Renal cortex interstitium (tissue), 11 donors: ENCODE measurements around the gene B3GALT4. TPM values are rescaled to one million over a fixed set of nuclear protein-coding genes. Genes with fewer than 3 reads are reported as not detected.

ENCODE experiments used
- DNase-seq, 11 donors: peaks; one replicate each; pipeline ENCODE4 v3.0.0-alpha.2; 2013; ENCODE audit warnings: low read depth in 9 of 11, low spot score in 4 of 11; ENCODE audit errors: extremely low read depth in 1 of 11
- polyA plus RNA-seq, 3 donors: library from polyadenylated mRNA; unstranded; fragments of 120-200 nt; gene quantifications; one replicate each; pipeline ENCODE4 v1.2.1, GENCODE V29; 2013; ENCODE audit not compliant: insufficient read length in 3 of 3

The B3GALT4 gene
- polyA plus RNA-seq, 3 donors = 2.6 to 5.1 (median 4.4) TPM

DNA sequence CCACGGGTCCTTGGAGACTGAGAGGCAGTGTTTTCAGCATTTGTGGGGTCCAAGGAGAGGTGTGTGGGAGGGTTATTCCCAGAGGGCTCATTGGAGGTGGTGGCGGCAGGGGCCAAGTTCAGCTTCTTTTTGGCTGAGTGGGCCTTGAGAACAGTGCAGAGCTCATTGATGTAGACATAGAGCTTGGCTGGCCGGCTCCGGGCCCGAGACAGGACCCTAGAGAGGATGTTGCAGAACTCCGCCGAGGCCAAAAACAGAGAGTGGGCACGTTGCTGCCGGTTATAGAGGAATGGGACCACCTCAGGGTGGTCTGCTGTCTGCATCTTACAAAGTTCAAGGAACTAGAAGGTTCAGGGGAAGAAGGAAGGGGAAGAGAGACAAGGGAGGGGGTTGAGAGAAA lies 44.3 kb downstream of the B3GALT4 start:
- DNase-seq = no peak

DNA sequence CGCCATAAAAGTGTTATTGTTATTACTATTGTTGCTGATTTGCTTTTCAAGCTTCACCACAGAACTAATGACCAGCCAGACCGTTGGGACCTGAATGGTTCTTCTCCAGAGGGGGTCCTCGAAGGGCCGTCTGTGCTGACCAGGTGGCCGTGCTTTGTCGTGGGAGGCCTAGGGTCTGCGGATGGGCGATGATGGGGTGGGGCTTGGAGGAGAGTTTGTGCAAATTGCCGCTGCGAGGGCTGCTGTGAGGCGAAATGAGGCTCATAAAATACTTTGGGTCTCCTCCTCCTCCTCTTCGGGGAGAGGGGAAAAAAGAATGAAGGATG lies 46.7 kb downstream of the B3GALT4 start:
- peak in 1 of 11 donors; percentile 35 for DNase-seq

DNA sequence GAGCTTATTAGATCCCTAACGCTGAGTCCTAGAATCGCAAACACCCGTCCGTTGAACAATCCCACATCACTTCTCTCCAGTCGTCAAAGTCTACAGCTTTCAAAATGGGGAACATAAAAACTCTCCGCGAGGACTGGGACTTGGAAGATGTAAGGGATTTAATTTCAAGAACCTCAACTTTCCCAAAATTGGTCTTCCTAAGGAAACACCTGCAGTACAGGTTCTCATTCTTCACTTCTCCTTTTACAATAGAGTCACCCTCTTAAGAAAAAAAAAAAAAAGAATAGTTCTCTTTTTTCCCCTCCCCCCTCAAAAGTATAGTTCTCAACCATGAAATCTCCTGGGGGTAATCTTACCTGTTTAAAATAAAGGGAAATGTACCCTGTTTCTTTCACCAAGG lies 47.2 kb downstream of the B3GALT4 start:
- DNase-seq = no peak

Other genes starting within 250 kb of the B3GALT4 start
- 10 to 100 TPM in 2 of 3 donors, 1 to 10 TPM in 1; 8.6 to 32.9 (median 19.7) TPM for gene HLA-DPA1, start 203.5 kb upstream of the B3GALT4 start, polyA plus RNA-seq
- 10 to 100 TPM; 10.7 to 26.6 (median 20.8) TPM for gene HLA-DPB1, start 201.1 kb upstream of the B3GALT4 start, polyA plus RNA-seq
- 1 to 10 TPM; 4.2 to 7.3 (median 5.0) TPM for gene COL11A2, start 84.7 kb upstream of the B3GALT4 start, polyA plus RNA-seq
- 10 to 100 TPM; 51.1 to 64.5 (median 61.0) TPM for gene RXRB, start 76.5 kb upstream of the B3GALT4 start, polyA plus RNA-seq
- 100 to 1,000 TPM; 101 to 130 (median 109) TPM for gene SLC39A7, start 76.3 kb upstream of the B3GALT4 start, polyA plus RNA-seq
- gene HSD17B8, start 72.5 kb upstream of the B3GALT4 start, polyA plus RNA-seq = 10 to 100 TPM; 24.4 to 28.5 (median 28.2) TPM
- gene RING1, start 68.6 kb upstream of the B3GALT4 start, polyA plus RNA-seq = 10 to 100 TPM; 49.2 to 68.5 (median 62.5) TPM
- gene VPS52, start 5.2 kb upstream of the B3GALT4 start, polyA plus RNA-seq = 10 to 100 TPM; 69.2 to 99.3 (median 74.0) TPM
- gene RPS18, start 5.0 kb upstream of the B3GALT4 start, polyA plus RNA-seq = 1,000 to 10,000 TPM; 2,982 to 3,472 (median 3,206) TPM
- gene WDR46, start 12.1 kb downstream of the B3GALT4 start, polyA plus RNA-seq = 10 to 100 TPM; 57.3 to 72.6 (median 66.4) TPM
- gene PFDN6, start 12.5 kb downstream of the B3GALT4 start, polyA plus RNA-seq = 10 to 100 TPM; 70.4 to 77.0 (median 76.8) TPM
- gene RGL2, start 21.8 kb downstream of the B3GALT4 start, polyA plus RNA-seq = 100 to 1,000 TPM; 103 to 134 (median 113) TPM
- gene TAPBP, start 37.0 kb downstream of the B3GALT4 start, polyA plus RNA-seq = 10 to 100 TPM; 33.7 to 47.7 (median 34.5) TPM
- 10 to 100 TPM; 19.8 to 28.3 (median 23.2) TPM for gene ZBTB22, start 40.6 kb downstream of the B3GALT4 start, polyA plus RNA-seq
- gene DAXX, start 45.8 kb downstream of the B3GALT4 start, polyA plus RNA-seq = 10 to 100 TPM; 46.9 to 63.6 (median 61.5) TPM
- gene KIFC1, start 114.7 kb downstream of the B3GALT4 start, polyA plus RNA-seq = 10 to 100 TPM; 37.0 to 50.3 (median 46.5) TPM
- gene PHF1, start 133.9 kb downstream of the B3GALT4 start, polyA plus RNA-seq = 10 to 100 TPM; 57.8 to 82.8 (median 68.8) TPM
- gene CUTA, start 141.0 kb downstream of the B3GALT4 start, polyA plus RNA-seq = 100 to 1,000 TPM; 226 to 254 (median 240) TPM
- 10 to 100 TPM; 32.6 to 51.5 (median 33.5) TPM for gene SYNGAP1, start 142.9 kb downstream of the B3GALT4 start, polyA plus RNA-seq
- gene ZBTB9, start 177.5 kb downstream of the B3GALT4 start, polyA plus RNA-seq = 10 to 100 TPM; 13.4 to 17.7 (median 15.5) TPM